Left lung (tissue), 10 donors: ENCODE results near the gene LIX1. TPM values are rescaled to one million over a fixed set of nuclear protein-coding genes. Genes with fewer than 3 reads are reported as not detected.

Experiments used
- ATAC-seq: fragments of 200-7000 bp; cut with Tn5 transposase; one replicate; pipeline ENCODE4 v1.9.1; 2020; ENCODE audit warnings: moderate library complexity
- DNase-seq, 4 donors: peaks; one replicate each; pipeline ENCODE4 v3.0.0-alpha.2; 2013 to 2020
- H3K27ac ChIP-seq, 2 donors: fragments of 200-600 bp; sonication (generic) in 1 of 2; one replicate each; pipeline versions ENCODE4 v1.5.0 to v1.8.0; 2020 to 2021
- H3K27me3 ChIP-seq, 2 donors: fragments of 200-600 bp; sonication (generic) in 1 of 2; one replicate each; pipeline versions ENCODE4 v1.5.0 to v1.8.0; 2020 to 2021
- H3K36me3 ChIP-seq, 2 donors: fragments of 200-600 bp; sonication (generic) in 1 of 2; one replicate each; pipeline versions ENCODE4 v1.5.0 to v1.8.0; 2020 to 2021
- H3K4me1 ChIP-seq, 2 donors: fragments of 200-600 bp; one replicate each; pipeline ENCODE4 v1.8.0; 2021
- H3K4me3 ChIP-seq, 2 donors: fragments of 200-600 bp; sonication (generic) in 1 of 2; one replicate each; pipeline versions ENCODE4 v1.5.0 to v1.8.0; 2020 to 2021; ENCODE audit warnings: mild to moderate bottlenecking in 1 of 2
- H3K9me3 ChIP-seq, 2 donors: fragments of 200-600 bp; sonication (generic) in 1 of 2; one replicate each; pipeline versions ENCODE4 v1.5.0 to v1.8.0; 2020 to 2021
- CTCF ChIP-seq, 2 donors: fragments of 200-600 bp; sonication (generic) in 1 of 2; IDR thresholded peaks; one replicate each; pipeline versions ENCODE4 v1.5.0 to v1.8.0; 2021; ENCODE audit warnings: antibody characterized with exemption in 2 of 2
- intact Hi-C, 2 donors: fragments of 100-400 bp; cut with DNase I; formaldehyde crosslinking; loops; one replicate each; pipeline versions ENCODE4 v1.11.2 to v1.14.2; 2022
- polyA plus RNA-seq, 6 donors: library from polyadenylated mRNA; unstranded; fragments of 120-200 nt; gene quantifications; one replicate each; pipeline ENCODE4 v1.2.1, GENCODE V29; 2013; ENCODE audit not compliant: insufficient read length in 6 of 6
- total RNA-seq, 2 donors: library from RNA; stranded (reverse); fragmentation: NEBNext Ultra II Directional; extraction: Animal tissue kit (Norgen Biotek cat#: 25700); gene quantifications; one replicate each; pipeline ENCODE4 v1.2.1, GENCODE V29; 2021
- donor health status: DM: no; HTN: yes; CAD: no.
- donor health status: DM: no; HTN: no; CAD: no.

Gene LIX1
- total and polyA plus RNA-seq, 8 donors: 0.64 to 2.7 (median 1.1) TPM; not detected in 2

- H3K9me3 ChIP-seq: no peaks in the 10 kb centered on the region
- TF ChIP-seq CTCF (IDR thresholded peaks at IDR 0.05): no peak
- H3K27ac ChIP-seq: no peak overlapping the region
- H3K4me1 ChIP-seq: peaks cover 0 to 15% of the 10 kb centered on the region in 2 donors
- intact Hi-C loops: no loop called here
- no peaks in the 10 kb centered on the region for H3K27me3 ChIP-seq
- no peak for DNase-seq
- H3K36me3 ChIP-seq: no peaks in the 10 kb centered on the region
- no peak overlapping the region for H3K4me3 ChIP-seq
- no peak for ATAC-seq
Observed at GRCh38 chr5:97096191-97096590, 46.2 kb downstream of the LIX1 start.

GRCh38 chr5:97095318-97095732 lies 47.1 kb downstream of the LIX1 start:
- intact Hi-C loops: no loop called here
- no peak for TF ChIP-seq CTCF (IDR thresholded peaks at IDR 0.05)
- no peaks in the 10 kb centered on the region for H3K36me3 ChIP-seq
- ATAC-seq: no peak
- no peak for DNase-seq
- H3K9me3 ChIP-seq: no peaks in the 10 kb centered on the region
- no peak overlapping the region for H3K4me3 ChIP-seq
- H3K4me1 ChIP-seq: peaks cover 0 to 15% of the 10 kb centered on the region in 2 donors
- no peak overlapping the region for H3K27ac ChIP-seq
- H3K27me3 ChIP-seq: no peaks in the 10 kb centered on the region

GRCh38 chr5:97094579-97095317 lies 47.7 kb downstream of the LIX1 start:
- Histone ChIP-seq H3K27ac (no peak overlapping the region), H3K9me3 (no peaks in the 10 kb centered on the region), H3K4me3 (no peak overlapping the region), H3K36me3 (no peaks in the 10 kb centered on the region), H3K4me1 (peaks cover 0 to 15% of the 10 kb centered on the region in 2 donors), H3K27me3 (no peaks in the 10 kb centered on the region)
- TF ChIP-seq CTCF (IDR thresholded peaks at IDR 0.05): no peak
- DNase-seq: no peak
- intact Hi-C loops: no loop called here
- peak; percentile 39 for ATAC-seq

GRCh38 chr5:97093193-97093592 lies 49.2 kb downstream of the LIX1 start:
- no peak for DNase-seq
- no peaks in the 10 kb centered on the region for H3K27me3 ChIP-seq
- H3K27ac ChIP-seq: no peak overlapping the region
- no peaks in the 10 kb centered on the region for H3K9me3 ChIP-seq
- no peak for ATAC-seq
- H3K4me1 ChIP-seq: peaks cover 0 to 14% of the 10 kb centered on the region in 2 donors
- TF ChIP-seq CTCF (IDR thresholded peaks at IDR 0.05): no peak
- no peaks in the 10 kb centered on the region for H3K36me3 ChIP-seq
- intact Hi-C loops: no loop called here
- H3K4me3 ChIP-seq: no peak overlapping the region

- Histone ChIP-seq H3K4me1 (peaks cover 0 to 9% of the 10 kb centered on the region in 2 donors), H3K36me3 (no peaks in the 10 kb centered on the region), H3K27ac (no peak overlapping the region), H3K9me3 (no peaks in the 10 kb centered on the region), H3K27me3 (no peaks in the 10 kb centered on the region), H3K4me3 (no peak overlapping the region)
- DNase-seq (no peak), ATAC-seq (no peak)
- intact Hi-C loops: no loop called here
- no peak for TF ChIP-seq CTCF (IDR thresholded peaks at IDR 0.05)
Observed at GRCh38 chr5:97090944-97091343, 51.5 kb downstream of the LIX1 start.
